Adrenal gland (tissue), 5 donors: ENCODE measurements around the gene CHPF.

ENCODE experiments used
- POLR2A ChIP-seq, 2 donors: fragments of 450-650 bp; IDR thresholded peaks; one replicate each; pipeline ENCODE4 v1.6.1; 2017; ENCODE audit warnings: antibody characterized with exemption in 2 of 2, mild to moderate bottlenecking in 2 of 2, moderate library complexity in 1 of 2
- TF ChIP-seq, protein P1 (sequence below), 6 experiments: fragments of 450-650 bp in 4 of 6; fragments of 200-600 bp in 2 of 6; sonication (generic) in 1 of 6; IDR thresholded peaks; 1 replicate in 5 of 6; 2 replicates in 1 of 6; pipeline versions ENCODE4 v1.5.1 to v1.8.0; 2016 to 2021; ENCODE audit warnings: antibody characterized with exemption in 6 of 6, mild to moderate bottlenecking in 2 of 6, moderate library complexity in 1 of 6
- donor health status: DM: no; HTN: no; CAD: no.

DNA sequence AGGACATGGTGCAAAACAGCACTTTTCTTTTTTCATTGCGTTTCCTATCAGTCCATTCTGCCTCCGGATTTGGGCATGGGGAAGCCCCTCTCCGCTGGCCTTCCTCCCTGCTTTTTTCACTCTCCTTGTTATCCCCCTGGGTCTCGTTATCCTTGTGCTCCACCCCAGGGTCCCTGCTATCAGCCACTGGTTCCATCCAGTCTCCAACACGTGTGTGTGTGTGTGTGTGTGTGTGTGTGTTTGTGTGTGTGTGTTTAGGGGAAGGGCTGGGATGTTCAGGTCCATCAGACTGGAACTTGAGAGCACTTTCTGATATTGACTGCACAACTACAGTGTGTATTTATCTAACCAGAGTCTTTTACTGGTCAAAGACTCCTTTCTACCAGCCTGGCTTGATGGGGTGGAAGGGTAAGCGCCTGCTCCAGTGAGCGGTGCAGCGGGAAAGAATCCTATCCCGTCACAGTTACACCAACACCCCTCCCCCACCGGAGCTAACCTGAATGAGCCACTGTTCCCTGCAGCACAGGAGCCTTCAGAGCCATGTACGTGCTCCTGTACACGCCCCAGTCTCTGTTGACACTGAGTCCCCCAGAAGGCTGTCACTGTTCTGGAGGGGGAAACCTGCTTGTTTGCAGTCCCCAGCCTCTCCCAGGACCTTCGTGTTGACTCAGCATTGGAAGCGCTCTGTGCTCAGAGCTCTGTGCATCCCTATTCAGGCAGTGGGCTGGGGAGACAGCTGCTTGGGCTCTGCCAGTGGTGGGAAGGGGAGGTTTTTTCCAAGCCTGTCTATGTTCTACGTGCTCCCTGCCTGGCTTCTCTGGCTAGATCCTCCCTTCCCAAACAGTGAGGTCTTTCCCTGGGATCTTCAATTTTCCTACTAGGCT, 33.1 kb upstream of the CHPF start:
- TF ChIP-seq POLR2A (IDR thresholded peaks at IDR 0.05): no peak
- TF ChIP-seq, protein P1, sequence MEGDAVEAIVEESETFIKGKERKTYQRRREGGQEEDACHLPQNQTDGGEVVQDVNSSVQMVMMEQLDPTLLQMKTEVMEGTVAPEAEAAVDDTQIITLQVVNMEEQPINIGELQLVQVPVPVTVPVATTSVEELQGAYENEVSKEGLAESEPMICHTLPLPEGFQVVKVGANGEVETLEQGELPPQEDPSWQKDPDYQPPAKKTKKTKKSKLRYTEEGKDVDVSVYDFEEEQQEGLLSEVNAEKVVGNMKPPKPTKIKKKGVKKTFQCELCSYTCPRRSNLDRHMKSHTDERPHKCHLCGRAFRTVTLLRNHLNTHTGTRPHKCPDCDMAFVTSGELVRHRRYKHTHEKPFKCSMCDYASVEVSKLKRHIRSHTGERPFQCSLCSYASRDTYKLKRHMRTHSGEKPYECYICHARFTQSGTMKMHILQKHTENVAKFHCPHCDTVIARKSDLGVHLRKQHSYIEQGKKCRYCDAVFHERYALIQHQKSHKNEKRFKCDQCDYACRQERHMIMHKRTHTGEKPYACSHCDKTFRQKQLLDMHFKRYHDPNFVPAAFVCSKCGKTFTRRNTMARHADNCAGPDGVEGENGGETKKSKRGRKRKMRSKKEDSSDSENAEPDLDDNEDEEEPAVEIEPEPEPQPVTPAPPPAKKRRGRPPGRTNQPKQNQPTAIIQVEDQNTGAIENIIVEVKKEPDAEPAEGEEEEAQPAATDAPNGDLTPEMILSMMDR (IDR thresholded peaks at IDR 0.05): no peak
